SK-MEL-5 (cell line): Measurements from ENCODE around the gene PDE4A. TPM values are rescaled to one million over a fixed set of nuclear protein-coding genes. Genes with fewer than 3 reads are reported as not detected.
A peak's percentile ranks its signal among the peaks of the same experiment; 100 is the strongest.

Experiments used
- DNase-seq: peaks from one replicate; pipeline ENCODE4 v3.0.0-alpha.2; 2016; ENCODE audit warnings: low read depth, low spot score
- in situ Hi-C: cut with HindIII; loops from 2 replicates; pipeline ENCODE4 v1.10.0; 2016; ENCODE audit warnings: low sequenced_read_pairs, high pct_unique_total_duplicates, low pct_unique_long_range_greater_than_20kb
- total RNA-seq: library from RNA; depleted of rRNA; stranded (reverse); fragments of >200 nt; shearing (Covaris generic); gene quantifications from 2 replicates; pipeline ENCODE4 v1.2.3, GENCODE V29; 2014

PDE4A gene
- total RNA-seq, 1 experiment from 2014 or later, result 1.5 TPM

GRCh38 chr19:10419200-10419645 lies 1.1 kb upstream of the PDE4A start:
- in situ Hi-C loops, result no loop called here
- no peak for DNase-seq

- peak; percentile 55 for DNase-seq
- in situ Hi-C loops, result no loop called here
Measured at GRCh38 chr19:10419646-10420443, 493 bp upstream of the PDE4A start.

GRCh38 chr19:10421240-10422045 lies 1.1 kb downstream of the PDE4A start:
- in situ Hi-C loops, result no loop called here
- no peak for DNase-seq

- in situ Hi-C loops, result no loop called here
- no peak for DNase-seq
Measured at GRCh38 chr19:10422046-10422461, 1.7 kb downstream of the PDE4A start.

GRCh38 chr19:10422846-10423245 lies 2.5 kb downstream of the PDE4A start:
- in situ Hi-C loops, result no loop called here
- DNase-seq, result no peak

- in situ Hi-C loops, result no loop called here
- peak; percentile 68 for DNase-seq
Measured at GRCh38 chr19:10424011-10424637, 3.8 kb downstream of the PDE4A start.

GRCh38 chr19:10427169-10427568 lies 6.8 kb downstream of the PDE4A start:
- no peak for DNase-seq
- in situ Hi-C loops, result no loop called here

GRCh38 chr19:10428996-10429381 lies 8.7 kb downstream of the PDE4A start:
- in situ Hi-C loops, result no loop called here
- DNase-seq, result no peak

GRCh38 chr19:10430505-10431253 lies 10.3 kb downstream of the PDE4A start:
- DNase-seq, result no peak
- in situ Hi-C loops, result no loop called here

GRCh38 chr19:10431254-10431942 lies 11.1 kb downstream of the PDE4A start:
- no peak for DNase-seq
- in situ Hi-C loops, result no loop called here

GRCh38 chr19:10431943-10432735 lies 11.8 kb downstream of the PDE4A start:
- in situ Hi-C loops, result no loop called here
- no peak for DNase-seq

- in situ Hi-C loops, result no loop called here
- no peak for DNase-seq
Measured at GRCh38 chr19:10432736-10433130, 12.4 kb downstream of the PDE4A start.

GRCh38 chr19:10433131-10433536 lies 12.8 kb downstream of the PDE4A start:
- in situ Hi-C loops, result no loop called here
- no peak for DNase-seq

GRCh38 chr19:10439588-10439987 lies 19.2 kb downstream of the PDE4A start:
- in situ Hi-C loops, result no loop called here
- no peak for DNase-seq

GRCh38 chr19:10442698-10443097 lies 22.4 kb downstream of the PDE4A start:
- in situ Hi-C loops, result no loop called here
- DNase-seq, result no peak

- in situ Hi-C loops, result no loop called here
- no peak for DNase-seq
Measured at GRCh38 chr19:10449037-10449436, 28.7 kb downstream of the PDE4A start.
